ENCODE results near the gene FAM13A. TPM values are rescaled to one million over a fixed set of nuclear protein-coding genes. Genes with fewer than 3 reads are reported as not detected.
"Not testable (repeated sequence)": the region's sequence is repeated elsewhere in the genome, so short reads cannot be mapped to it uniquely, and the experiment has no call there.

The FAM13A gene
- total and polyA plus RNA-seq, 2 experiments from 2014 or later: 19.3 to 44.2 TPM

GRCh38 chr4:88919056-88919455 is 137.9 kb downstream of the FAM13A start:
- Histone ChIP-seq H3K9me3 (ENCODE audit: low read depth) (no peaks in the 10 kb centered on the region), H3K9me2 (replicated peaks; ENCODE audit: insufficient read depth) (no peaks in the 10 kb centered on the region), H3K4me2 (no peak overlapping the region), H3K27ac (no peak overlapping the region), H3K27me3 (no peaks in the 10 kb centered on the region), H3K36me3 (replicated peaks; ENCODE audit: insufficient read depth, low read depth) (no peaks in the 10 kb centered on the region), H3K4me1 (ENCODE audit: insufficient read depth) (no peaks in the 10 kb centered on the region), H3K79me2 (no peaks in the 10 kb centered on the region), H3K4me3 (no peak overlapping the region), H4K20me1 (ENCODE audit: insufficient read depth, poor library complexity, severe bottlenecking) (no peaks in the 10 kb centered on the region), H2AFZ (no peak overlapping the region)
- TF ChIP-seq EZH2phosphoT487 (IDR thresholded peaks at IDR 0.05; ENCODE audit: low read depth, severe bottlenecking, unreplicated experiment) (no peak), EZH2 (IDR thresholded peaks at IDR 0.05; ENCODE audit: borderline replicate concordance) (no peak)
- TF ChIP-seq, protein P1, sequence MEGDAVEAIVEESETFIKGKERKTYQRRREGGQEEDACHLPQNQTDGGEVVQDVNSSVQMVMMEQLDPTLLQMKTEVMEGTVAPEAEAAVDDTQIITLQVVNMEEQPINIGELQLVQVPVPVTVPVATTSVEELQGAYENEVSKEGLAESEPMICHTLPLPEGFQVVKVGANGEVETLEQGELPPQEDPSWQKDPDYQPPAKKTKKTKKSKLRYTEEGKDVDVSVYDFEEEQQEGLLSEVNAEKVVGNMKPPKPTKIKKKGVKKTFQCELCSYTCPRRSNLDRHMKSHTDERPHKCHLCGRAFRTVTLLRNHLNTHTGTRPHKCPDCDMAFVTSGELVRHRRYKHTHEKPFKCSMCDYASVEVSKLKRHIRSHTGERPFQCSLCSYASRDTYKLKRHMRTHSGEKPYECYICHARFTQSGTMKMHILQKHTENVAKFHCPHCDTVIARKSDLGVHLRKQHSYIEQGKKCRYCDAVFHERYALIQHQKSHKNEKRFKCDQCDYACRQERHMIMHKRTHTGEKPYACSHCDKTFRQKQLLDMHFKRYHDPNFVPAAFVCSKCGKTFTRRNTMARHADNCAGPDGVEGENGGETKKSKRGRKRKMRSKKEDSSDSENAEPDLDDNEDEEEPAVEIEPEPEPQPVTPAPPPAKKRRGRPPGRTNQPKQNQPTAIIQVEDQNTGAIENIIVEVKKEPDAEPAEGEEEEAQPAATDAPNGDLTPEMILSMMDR (IDR thresholded peaks at IDR 0.05; ENCODE audit: poor library complexity): no peak
- no peak for DNase-seq (ENCODE audit: low spot score)

GRCh38 chr4:88913181-88913580 is 143.8 kb downstream of the FAM13A start:
- H3K4me1 ChIP-seq (ENCODE audit: insufficient read depth); H3K4me2 ChIP-seq; H3K9me2 ChIP-seq (replicated peaks; ENCODE audit: insufficient read depth); H3K27ac ChIP-seq; H3K9me3 ChIP-seq (ENCODE audit: low read depth); H2AFZ ChIP-seq; H3K4me3 ChIP-seq; H3K27me3 ChIP-seq; H4K20me1 ChIP-seq (ENCODE audit: insufficient read depth, poor library complexity, severe bottlenecking); H3K79me2 ChIP-seq; H3K36me3 ChIP-seq (replicated peaks; ENCODE audit: insufficient read depth, low read depth); DNase-seq (ENCODE audit: low spot score): not testable (repeated sequence)

- 85% methylated on average over 5 of the region's 5 CpGs for WGBS (ENCODE audit: low lambda C conversion rate, missing lambda C conversion rate)
Measured at GRCh38 chr4:88911246-88912212, 145.5 kb downstream of the FAM13A start.

GRCh38 chr4:88910101-88910500 is 146.9 kb downstream of the FAM13A start:
- Histone ChIP-seq H3K36me3 (replicated peaks; ENCODE audit: insufficient read depth, low read depth) (no peaks in the 10 kb centered on the region), H3K9me2 (replicated peaks; ENCODE audit: insufficient read depth) (no peaks in the 10 kb centered on the region), H3K27ac (no peak overlapping the region), H3K4me1 (ENCODE audit: insufficient read depth) (peaks cover 11% of the 10 kb centered on the region), H4K20me1 (ENCODE audit: insufficient read depth, poor library complexity, severe bottlenecking) (no peaks in the 10 kb centered on the region), H3K4me2 (no peak overlapping the region), H3K4me3 (no peak overlapping the region), H3K79me2 (no peaks in the 10 kb centered on the region), H3K9me3 (ENCODE audit: low read depth) (no peaks in the 10 kb centered on the region), H2AFZ (no peak overlapping the region), H3K27me3 (no peaks in the 10 kb centered on the region)
- no peak for TF ChIP-seq EZH2phosphoT487 (IDR thresholded peaks at IDR 0.05; ENCODE audit: low read depth, severe bottlenecking, unreplicated experiment)
- TF ChIP-seq EZH2 (IDR thresholded peaks at IDR 0.05; ENCODE audit: borderline replicate concordance): no peak
- TF ChIP-seq, protein P1 (IDR thresholded peaks at IDR 0.05; ENCODE audit: poor library complexity): no peak
- 94% methylated on average over 2 of the region's 2 CpGs for WGBS (ENCODE audit: low lambda C conversion rate, missing lambda C conversion rate)
- no peak for DNase-seq (ENCODE audit: low spot score)

More at GRCh38 chr4:88911246-88912212, 145.5 kb downstream of the FAM13A start:
- no peaks in the 10 kb centered on the region for H3K79me2 ChIP-seq
- no peaks in the 10 kb centered on the region for H3K27me3 ChIP-seq
- no peaks in the 10 kb centered on the region for H3K9me3 ChIP-seq (ENCODE audit: low read depth)
- H3K4me2 ChIP-seq: no peak overlapping the region
- H4K20me1 ChIP-seq (ENCODE audit: insufficient read depth, poor library complexity, severe bottlenecking): no peaks in the 10 kb centered on the region
- no peak overlapping the region for H3K27ac ChIP-seq
- H3K4me3 ChIP-seq: no peak overlapping the region
- H3K9me2 ChIP-seq (replicated peaks; ENCODE audit: insufficient read depth): no peaks in the 10 kb centered on the region
- TF ChIP-seq EZH2 (IDR thresholded peaks at IDR 0.05; ENCODE audit: borderline replicate concordance) (no peak), EZH2phosphoT487 (IDR thresholded peaks at IDR 0.05; ENCODE audit: low read depth, severe bottlenecking, unreplicated experiment) (no peak)
- TF ChIP-seq, protein P1 (IDR thresholded peaks at IDR 0.05; ENCODE audit: poor library complexity): no peak
- H2AFZ ChIP-seq: no peak overlapping the region
- peaks cover 11% of the 10 kb centered on the region for H3K4me1 ChIP-seq (ENCODE audit: insufficient read depth)
- no peak for DNase-seq (ENCODE audit: low spot score)
- H3K36me3 ChIP-seq (replicated peaks; ENCODE audit: insufficient read depth, low read depth): no peaks in the 10 kb centered on the region

Measured in hepatocyte (in vitro differentiated cells).